Natural killer cell (primary cell): ENCODE results near the gene ARHGDIG. TPM values are rescaled to one million over a fixed set of nuclear protein-coding genes. Genes with fewer than 3 reads are reported as not detected.

Experiments used
- ATAC-seq, 3 donors: fragments of 150-1000 bp in 2 of 3; fragments of 200-7000 bp in 1 of 3; cut with Tn5 transposase; 1 replicate in 1 of 3; 2 replicates in 2 of 3; pipeline ENCODE4 v1.10.0; 2021; ENCODE audit warnings: mild to moderate bottlenecking in 2 of 3, moderate library complexity in 2 of 3
- DNase-seq, 2 donors: peaks; one replicate each; pipeline versions ENCODE4 v3.0.0 to v3.0.0-alpha.2; 2013 to 2021; ENCODE audit warnings: mixed read lengths in 1 of 2
- H3K27ac ChIP-seq: one replicate; pipeline ENCODE4 v1.5.1; 2013; ENCODE audit warnings: mild to moderate bottlenecking, low read length
- H3K27me3 ChIP-seq: one replicate; pipeline ENCODE4 v1.6.1; 2013; ENCODE audit warnings: low read length; ENCODE audit not compliant: control insufficient read depth, insufficient read depth
- H3K36me3 ChIP-seq: one replicate; pipeline ENCODE4 v1.6.1; 2013; ENCODE audit warnings: low read length; ENCODE audit not compliant: control insufficient read depth, insufficient read depth
- H3K4me1 ChIP-seq: one replicate; pipeline ENCODE4 v1.6.1; 2013; ENCODE audit warnings: low read length; ENCODE audit not compliant: control insufficient read depth, insufficient read depth
- H3K4me3 ChIP-seq: one replicate; pipeline ENCODE4 v1.5.1; 2013; ENCODE audit warnings: low read length
- H3K9me3 ChIP-seq: one replicate; pipeline ENCODE4 v1.6.1; 2013; ENCODE audit warnings: low read length; ENCODE audit not compliant: control insufficient read depth, insufficient read depth
- H3K27ac Mint-ChIP-seq, 2 donors: one replicate each; pipeline ENCODE4 v1.8.0; 2022; ENCODE audit warnings: mild to moderate bottlenecking in 2 of 2, mixed read lengths in 2 of 2, moderate library complexity in 1 of 2
- H3K27me3 Mint-ChIP-seq, 2 donors: one replicate each; pipeline ENCODE4 v1.8.0; 2022; ENCODE audit warnings: low read depth in 2 of 2, mixed read lengths in 2 of 2
- H3K36me3 Mint-ChIP-seq: one replicate; pipeline ENCODE4 v1.8.0; 2022; ENCODE audit warnings: mixed read lengths
- H3K4me1 Mint-ChIP-seq, 2 donors: one replicate each; pipeline ENCODE4 v1.8.0; 2022; ENCODE audit warnings: mixed read lengths in 2 of 2
- H3K4me3 Mint-ChIP-seq: one replicate; pipeline ENCODE4 v1.8.0; 2022; ENCODE audit warnings: mild to moderate bottlenecking, moderate library complexity, mixed read lengths
- H3K9me3 Mint-ChIP-seq, 2 donors: one replicate each; pipeline ENCODE4 v1.8.0; 2022; ENCODE audit warnings: mixed read lengths in 2 of 2
- WGBS: methylation state at CpG from one replicate; pipeline ENCODE4 v1.1.7; 2013; ENCODE audit warnings: missing lambda C conversion rate; ENCODE audit not compliant: insufficient coverage; 5-methylcytosine and 5-hydroxymethylcytosine counted together
- intact Hi-C: fragments of 100-400 bp; cut with micrococcal nuclease; formaldehyde crosslinking; loops from one replicate; pipeline ENCODE4 v1.14.2; 2022
- total RNA-seq, 4 donors: library from RNA; stranded (reverse); fragments of 120-200 nt in 1 of 4; gene quantifications; one replicate each; pipeline versions ENCODE4 v1.2.3 to v1.2.4, GENCODE V29; 2013 to 2022
- TF ChIP-seq, protein P1 (sequence below): fragments of 200-600 bp; IDR thresholded peaks from one replicate; pipeline ENCODE4 v1.8.0; 2022; ENCODE audit warnings: antibody characterized with exemption

Gene ARHGDIG
- total RNA-seq, 3 donors from 2014 or later (not counting 1 experiment from before 2014, with no cell fraction given), result 0.49 to 1.4 TPM; not detected in 1

DNA sequence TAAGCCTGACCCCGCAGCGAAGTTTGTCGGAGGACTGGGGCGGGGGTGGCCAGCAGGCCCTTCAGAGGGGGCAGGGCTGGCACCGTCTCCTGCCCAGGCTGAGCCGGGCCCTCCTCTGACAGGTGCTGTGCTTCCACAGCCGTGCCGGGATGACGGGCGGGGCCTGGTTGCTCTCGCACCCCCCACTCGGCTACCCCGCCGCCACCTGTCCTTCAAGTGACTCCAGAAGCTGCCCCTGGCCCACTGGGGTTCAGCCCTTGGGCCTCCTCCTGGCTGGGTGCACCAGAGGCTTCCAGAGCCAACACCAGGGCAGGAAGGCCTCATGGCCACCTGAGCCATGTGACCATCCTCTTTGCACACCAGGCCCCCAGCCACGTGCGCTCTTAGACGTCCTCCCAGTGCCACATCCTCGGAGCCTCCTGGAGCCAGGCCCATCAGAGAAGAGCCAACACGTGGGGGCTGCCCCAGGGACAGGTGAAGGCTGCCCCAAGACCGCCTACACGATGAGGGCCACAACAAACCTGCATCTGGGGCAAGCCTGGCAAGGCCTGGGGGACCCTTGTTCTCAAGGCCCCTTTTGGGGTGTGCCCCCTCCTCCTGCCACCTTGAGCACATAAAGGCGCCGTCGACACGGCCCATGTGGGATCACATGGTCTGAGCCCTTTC is 9.8 kb downstream of the ARHGDIG start:
- Mint-ChIP-seq H3K27me3 (no peaks in the 10 kb centered on the region), H3K27ac (no peak overlapping the region), H3K4me3 (no peak overlapping the region), H3K9me3 (no peaks in the 10 kb centered on the region), H3K4me1 (peaks cover 7 to 12% of the 10 kb centered on the region in 2 donors), H3K36me3 (no peaks in the 10 kb centered on the region)
- Histone ChIP-seq H3K27ac (no peak overlapping the region), H3K4me3 (no peak overlapping the region), H3K9me3 (no peaks in the 10 kb centered on the region), H3K36me3 (peaks cover 75% of the 10 kb centered on the region), H3K4me1 (peaks cover 3% of the 10 kb centered on the region), H3K27me3 (no peaks in the 10 kb centered on the region)
- TF ChIP-seq, protein P1, sequence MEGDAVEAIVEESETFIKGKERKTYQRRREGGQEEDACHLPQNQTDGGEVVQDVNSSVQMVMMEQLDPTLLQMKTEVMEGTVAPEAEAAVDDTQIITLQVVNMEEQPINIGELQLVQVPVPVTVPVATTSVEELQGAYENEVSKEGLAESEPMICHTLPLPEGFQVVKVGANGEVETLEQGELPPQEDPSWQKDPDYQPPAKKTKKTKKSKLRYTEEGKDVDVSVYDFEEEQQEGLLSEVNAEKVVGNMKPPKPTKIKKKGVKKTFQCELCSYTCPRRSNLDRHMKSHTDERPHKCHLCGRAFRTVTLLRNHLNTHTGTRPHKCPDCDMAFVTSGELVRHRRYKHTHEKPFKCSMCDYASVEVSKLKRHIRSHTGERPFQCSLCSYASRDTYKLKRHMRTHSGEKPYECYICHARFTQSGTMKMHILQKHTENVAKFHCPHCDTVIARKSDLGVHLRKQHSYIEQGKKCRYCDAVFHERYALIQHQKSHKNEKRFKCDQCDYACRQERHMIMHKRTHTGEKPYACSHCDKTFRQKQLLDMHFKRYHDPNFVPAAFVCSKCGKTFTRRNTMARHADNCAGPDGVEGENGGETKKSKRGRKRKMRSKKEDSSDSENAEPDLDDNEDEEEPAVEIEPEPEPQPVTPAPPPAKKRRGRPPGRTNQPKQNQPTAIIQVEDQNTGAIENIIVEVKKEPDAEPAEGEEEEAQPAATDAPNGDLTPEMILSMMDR, result no peak
- intact Hi-C loops, result no loop called here
- ATAC-seq, result no peak
- 95% methylated on average over 25 of the region's 25 CpGs for WGBS
- DNase-seq, result no peak

DNA sequence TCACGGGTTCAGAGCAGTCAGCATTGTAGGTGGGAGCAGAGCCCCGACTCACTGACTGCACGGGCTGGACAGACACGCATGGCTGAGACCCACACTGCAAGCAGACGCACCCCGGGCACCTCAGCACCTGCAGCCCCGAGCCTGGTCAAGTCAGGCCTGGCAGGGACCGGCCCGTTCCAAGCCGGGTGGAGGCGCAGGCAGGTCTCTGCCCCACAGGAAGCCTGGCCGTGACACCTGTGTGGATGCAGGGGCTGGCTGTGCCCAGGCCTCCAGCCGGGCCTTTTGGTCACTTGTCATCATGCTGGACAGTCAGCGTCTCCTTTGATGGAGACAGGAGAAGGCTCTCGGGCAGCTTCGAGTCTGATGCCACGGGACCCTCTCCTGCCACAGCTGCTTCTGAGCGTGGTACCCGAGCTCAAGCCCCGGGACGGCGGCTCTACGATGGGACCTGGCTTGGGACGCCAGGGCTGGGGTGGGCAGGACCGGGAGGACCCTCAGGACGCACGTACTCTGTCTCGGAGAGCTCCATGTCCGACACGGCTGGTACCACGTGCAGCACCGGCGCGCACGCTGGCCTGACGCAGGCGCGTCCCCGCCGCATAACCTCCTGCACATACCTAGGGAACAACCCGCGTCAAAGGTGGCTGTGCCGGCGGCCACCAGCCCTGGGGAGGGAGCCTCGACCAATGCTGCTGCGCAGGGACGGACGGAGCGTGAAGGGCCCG is 10.5 kb downstream of the ARHGDIG start:
- H3K9me3 Mint-ChIP-seq, result no peaks in the 10 kb centered on the region
- intact Hi-C loops, result no loop called here
- ATAC-seq (no peak), DNase-seq (no peak)
- peaks cover 7 to 12% of the 10 kb centered on the region in 2 donors for H3K4me1 Mint-ChIP-seq
- Histone ChIP-seq H3K36me3 (peaks cover 75% of the 10 kb centered on the region), H3K4me1 (peaks cover 3% of the 10 kb centered on the region), H3K9me3 (no peaks in the 10 kb centered on the region), H3K27ac (no peak overlapping the region), H3K4me3 (no peak overlapping the region), H3K27me3 (no peaks in the 10 kb centered on the region)
- no peaks in the 10 kb centered on the region for H3K27me3 Mint-ChIP-seq
- H3K27ac Mint-ChIP-seq, result no peak overlapping the region
- 96% methylated on average over 50 of the region's 50 CpGs for WGBS
- H3K36me3 Mint-ChIP-seq, result no peaks in the 10 kb centered on the region
- no peak overlapping the region for H3K4me3 Mint-ChIP-seq
- TF ChIP-seq, protein P1, result no peak

DNA sequence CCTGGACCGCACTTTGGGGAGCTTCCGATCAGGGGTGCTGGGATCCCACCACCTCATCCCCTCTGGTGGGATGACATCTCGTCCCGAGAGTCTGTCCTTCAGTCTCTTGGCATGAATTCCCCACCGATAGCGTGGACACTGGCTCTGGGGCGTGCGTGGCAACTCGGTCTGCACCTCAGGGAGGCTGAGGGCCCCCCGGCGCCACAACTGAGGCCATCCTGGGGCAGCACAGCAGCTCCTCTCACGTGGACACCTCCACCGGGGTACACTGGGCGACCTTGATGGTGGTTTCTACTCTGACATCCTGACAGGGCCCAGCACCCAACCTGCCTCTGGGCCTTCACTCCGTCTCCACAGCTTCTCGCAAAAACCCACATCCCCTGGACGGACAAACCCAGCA is 11.1 kb downstream of the ARHGDIG start:
- Mint-ChIP-seq H3K36me3 (no peaks in the 10 kb centered on the region), H3K4me3 (no peak overlapping the region), H3K27ac (no peak overlapping the region), H3K4me1 (peaks cover 7 to 12% of the 10 kb centered on the region in 2 donors), H3K27me3 (no peaks in the 10 kb centered on the region), H3K9me3 (no peaks in the 10 kb centered on the region)
- DNase-seq (no peak), ATAC-seq (no peak)
- H3K27ac ChIP-seq, result no peak overlapping the region
- 85% methylated on average over 17 of the region's 17 CpGs for WGBS
- peaks cover 74% of the 10 kb centered on the region for H3K36me3 ChIP-seq
- TF ChIP-seq, protein P1, result no peak
- intact Hi-C loops, result no loop called here
- no peaks in the 10 kb centered on the region for H3K9me3 ChIP-seq
- H3K4me3 ChIP-seq, result no peak overlapping the region
- H3K27me3 ChIP-seq, result no peaks in the 10 kb centered on the region
- H3K4me1 ChIP-seq, result peaks cover 3% of the 10 kb centered on the region
